ENCODE measurements around the gene SPEF1.

Gene SPEF1

DNA sequence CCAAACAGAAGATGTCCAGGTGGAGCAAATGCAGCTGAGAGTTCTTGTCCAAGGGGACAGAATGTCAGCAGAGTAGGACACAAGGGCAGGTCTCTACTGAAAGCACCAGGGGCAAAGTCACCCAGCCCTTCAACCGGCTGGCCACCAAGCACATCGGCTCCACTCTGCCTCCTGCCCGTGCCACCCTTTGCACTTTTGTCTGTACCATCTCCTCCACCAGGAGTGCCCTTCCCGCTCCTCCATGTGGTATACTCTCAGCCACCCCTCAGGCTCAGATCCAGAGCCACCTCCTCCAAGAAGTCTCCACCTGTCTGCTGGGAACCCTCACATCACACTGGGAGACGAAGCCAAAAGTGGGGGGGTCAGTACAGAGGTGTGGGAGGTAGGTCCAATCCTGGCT, 52.9 kb downstream of the SPEF1 start:
- no peak for DNase-seq

Measured in NK-92 treated with Interleukin-12 subunit alpha and Interleukin-12 subunit beta, amount 100 ng/mL, for 24 hours (cell line).